ENCODE measurements around the gene ZNF529. TPM values are rescaled to one million over a fixed set of nuclear protein-coding genes. Genes with fewer than 3 reads are reported as not detected.

Gene ZNF529
- total RNA-seq, 3 donors from 2014 or later: 6.5 to 13.8 (median 9.4) TPM

DNA sequence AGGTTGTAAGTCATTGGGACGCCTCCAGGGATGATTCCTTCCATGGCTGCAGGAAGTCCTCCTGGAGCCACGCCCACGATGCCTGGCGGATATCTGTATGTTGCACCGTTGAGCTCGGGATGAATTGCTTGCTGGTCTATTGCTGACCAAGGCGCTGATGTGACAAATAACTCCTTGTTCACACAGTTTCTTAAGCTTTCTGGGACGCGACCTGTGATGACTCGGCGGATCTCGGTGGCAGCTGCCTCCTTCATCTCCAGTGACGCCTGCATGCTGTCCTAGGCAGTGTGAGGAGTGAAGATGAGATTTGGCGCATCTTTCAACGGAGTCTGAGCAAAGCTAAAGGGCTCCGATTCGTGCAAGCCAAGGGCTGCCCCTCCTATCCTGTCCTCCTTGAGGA lies 76.1 kb downstream of the ZNF529 start:
- no peaks in the 10 kb centered on the region for H3K36me3 ChIP-seq (ENCODE audit: low read depth)
- TF ChIP-seq, protein P1, sequence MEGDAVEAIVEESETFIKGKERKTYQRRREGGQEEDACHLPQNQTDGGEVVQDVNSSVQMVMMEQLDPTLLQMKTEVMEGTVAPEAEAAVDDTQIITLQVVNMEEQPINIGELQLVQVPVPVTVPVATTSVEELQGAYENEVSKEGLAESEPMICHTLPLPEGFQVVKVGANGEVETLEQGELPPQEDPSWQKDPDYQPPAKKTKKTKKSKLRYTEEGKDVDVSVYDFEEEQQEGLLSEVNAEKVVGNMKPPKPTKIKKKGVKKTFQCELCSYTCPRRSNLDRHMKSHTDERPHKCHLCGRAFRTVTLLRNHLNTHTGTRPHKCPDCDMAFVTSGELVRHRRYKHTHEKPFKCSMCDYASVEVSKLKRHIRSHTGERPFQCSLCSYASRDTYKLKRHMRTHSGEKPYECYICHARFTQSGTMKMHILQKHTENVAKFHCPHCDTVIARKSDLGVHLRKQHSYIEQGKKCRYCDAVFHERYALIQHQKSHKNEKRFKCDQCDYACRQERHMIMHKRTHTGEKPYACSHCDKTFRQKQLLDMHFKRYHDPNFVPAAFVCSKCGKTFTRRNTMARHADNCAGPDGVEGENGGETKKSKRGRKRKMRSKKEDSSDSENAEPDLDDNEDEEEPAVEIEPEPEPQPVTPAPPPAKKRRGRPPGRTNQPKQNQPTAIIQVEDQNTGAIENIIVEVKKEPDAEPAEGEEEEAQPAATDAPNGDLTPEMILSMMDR (IDR thresholded peaks at IDR 0.05): no peak
- H3K4me1 ChIP-seq (ENCODE audit: low read depth): no peaks in the 10 kb centered on the region
- ATAC-seq (no peak), DNase-seq (no peak)
- peaks cover 68% of the 10 kb centered on the region for H3K9me3 ChIP-seq
- H3K4me3 ChIP-seq: no peak overlapping the region
- intact Hi-C loops (cut with DNase I, micrococcal nuclease): no loop called here

Other genes starting within 250 kb of the ZNF529 start
- gene ZFP14, start 194.1 kb downstream of the ZNF529 start, total RNA-seq: 1 to 10 TPM; 3.4 to 7.5 (median 5.0) TPM
- 1 to 10 TPM; 1.1 to 5.3 (median 1.2) TPM for gene ZFP82, start 154.6 kb downstream of the ZNF529 start, total RNA-seq
- 10 to 100 TPM in 1 of 3 donors, 1 to 10 TPM in 2; 4.3 to 14.8 (median 9.6) TPM for gene ZNF566, start 83.7 kb downstream of the ZNF529 start, total RNA-seq
- gene ZNF260, start 45.0 kb downstream of the ZNF529 start, total RNA-seq: 10 to 100 TPM in 1 of 3 donors, 1 to 10 TPM in 2; 6.9 to 11.0 (median 9.0) TPM
- 10 to 100 TPM in 1 of 3 donors, 1 to 10 TPM in 1, under 1 TPM in 1; 0.78 to 15.4 (median 1.2) TPM for gene ZNF382, start 32.0 kb upstream of the ZNF529 start, total RNA-seq
- gene ZNF461, start 93.5 kb upstream of the ZNF529 start, total RNA-seq: 1 to 10 TPM; 3.3 to 8.4 (median 6.6) TPM
- gene ZNF567, start 114.3 kb upstream of the ZNF529 start, total RNA-seq: 1 to 10 TPM; 2.9 to 8.3 (median 3.8) TPM
- gene ZNF850, start 199.5 kb upstream of the ZNF529 start, total RNA-seq: 1 to 10 TPM; 2.1 to 3.8 (median 2.9) TPM